ENCODE data around the gene IKZF1. TPM values are rescaled to one million over a fixed set of nuclear protein-coding genes. Genes with fewer than 3 reads are reported as not detected.
A peak's percentile ranks its signal among the peaks of the same experiment; 100 is the strongest.

Gene IKZF1
- total RNA-seq, 1 experiment from 2014 or later = 2.3 TPM

GRCh38 chr7:50387351-50387750 lies 82.8 kb downstream of the IKZF1 start:
- CTCF ChIA-PET = no interaction called here
- no peaks in the 10 kb centered on the region for H3K9me3 Mint-ChIP-seq

GRCh38 chr7:50389961-50390360 lies 85.4 kb downstream of the IKZF1 start:
- POLR2A ChIA-PET = no interaction called here
- H3K36me3 Mint-ChIP-seq = no peaks in the 10 kb centered on the region
- no peak for DNase-seq (ENCODE audit: low spot score)
- no peaks in the 10 kb centered on the region for H3K9me3 Mint-ChIP-seq
- TF ChIP-seq OVOL2 (CRISPR knock-in tag; IDR thresholded peaks at IDR 0.05; ENCODE audit: borderline replicate concordance) (no peak), CDX4 (CRISPR knock-in tag; IDR thresholded peaks at IDR 0.05; ENCODE audit: borderline replicate concordance) (no peak), ZNF416 (CRISPR knock-in tag; IDR thresholded peaks at IDR 0.05) (no peak), ZSCAN18 (CRISPR knock-in tag; IDR thresholded peaks at IDR 0.05) (no peak), EMX1 (CRISPR knock-in tag; IDR thresholded peaks at IDR 0.05) (no peak), ATF2 (CRISPR knock-in tag; IDR thresholded peaks at IDR 0.05; ENCODE audit: borderline replicate concordance, low read depth) (no peak), SMAD4 (CRISPR knock-in tag; IDR thresholded peaks at IDR 0.05) (no peak), E2F1 (CRISPR knock-in tag; IDR thresholded peaks at IDR 0.05) (no peak), ZNF121 (CRISPR knock-in tag; IDR thresholded peaks at IDR 0.05) (no peak), ATF3 (CRISPR knock-in tag; conservative IDR thresholded peaks at IDR 0.05) (no peak), ZNF425 (CRISPR knock-in tag; conservative IDR thresholded peaks at IDR 0.05) (no peak), ATF6 (CRISPR knock-in tag; IDR thresholded peaks at IDR 0.05) (no peak), PRRX2 (CRISPR knock-in tag; IDR thresholded peaks at IDR 0.05) (no peak)
- ATAC-seq = no peak
- H3K27ac Mint-ChIP-seq = no peak overlapping the region
- no peaks in the 10 kb centered on the region for H3K27me3 Mint-ChIP-seq (ENCODE audit: low read depth)
- CTCF ChIA-PET = no interaction called here
- H3K4me3 Mint-ChIP-seq = no peak overlapping the region
- peaks cover 10% of the 10 kb centered on the region for H3K4me1 Mint-ChIP-seq

More at GRCh38 chr7:50387351-50387750, 82.8 kb downstream of the IKZF1 start:
- Mint-ChIP-seq H3K4me1 (peaks cover 17% of the 10 kb centered on the region), H3K36me3 (no peaks in the 10 kb centered on the region), H3K27me3 (ENCODE audit: low read depth) (no peaks in the 10 kb centered on the region), H3K4me3 (no peak overlapping the region), H3K27ac (no peak overlapping the region)
- POLR2A ChIA-PET = no interaction called here
- DNase-seq (ENCODE audit: low spot score) (no peak), ATAC-seq (peak; percentile 68)
- TF ChIP-seq IRF2 (CRISPR knock-in tag; IDR thresholded peaks at IDR 0.05; ENCODE audit: borderline replicate concordance, low read depth) = no peak
- no peak for TF ChIP-seq SP1 (CRISPR knock-in tag; conservative IDR thresholded peaks at IDR 0.05)
- TF ChIP-seq ATF6 (CRISPR knock-in tag; IDR thresholded peaks at IDR 0.05) = no peak
- TF ChIP-seq GRHL2 (CRISPR knock-in tag; IDR thresholded peaks at IDR 0.05; ENCODE audit: insufficient replicate concordance, severe bottlenecking) = no peak
- TF ChIP-seq FOXK1 (CRISPR knock-in tag; IDR thresholded peaks at IDR 0.05) = no peak
- no peak for TF ChIP-seq ZNF219 (CRISPR knock-in tag; IDR thresholded peaks at IDR 0.05; ENCODE audit: borderline replicate concordance)
- no peak for TF ChIP-seq GABPB1 (CRISPR knock-in tag; IDR thresholded peaks at IDR 0.05)
- TF ChIP-seq ZNF396 (CRISPR knock-in tag; IDR thresholded peaks at IDR 0.05; ENCODE audit: borderline replicate concordance) = no peak
- TF ChIP-seq IRF1 (CRISPR knock-in tag; IDR thresholded peaks at IDR 0.05) = no peak

Data from WTC11 (cell line).